ENCODE data around the gene UNK.

Gene UNK

GRCh38 chr17:75838410-75838809 lies 53.8 kb downstream of the UNK start:
- TF ChIP-seq, protein P1, sequence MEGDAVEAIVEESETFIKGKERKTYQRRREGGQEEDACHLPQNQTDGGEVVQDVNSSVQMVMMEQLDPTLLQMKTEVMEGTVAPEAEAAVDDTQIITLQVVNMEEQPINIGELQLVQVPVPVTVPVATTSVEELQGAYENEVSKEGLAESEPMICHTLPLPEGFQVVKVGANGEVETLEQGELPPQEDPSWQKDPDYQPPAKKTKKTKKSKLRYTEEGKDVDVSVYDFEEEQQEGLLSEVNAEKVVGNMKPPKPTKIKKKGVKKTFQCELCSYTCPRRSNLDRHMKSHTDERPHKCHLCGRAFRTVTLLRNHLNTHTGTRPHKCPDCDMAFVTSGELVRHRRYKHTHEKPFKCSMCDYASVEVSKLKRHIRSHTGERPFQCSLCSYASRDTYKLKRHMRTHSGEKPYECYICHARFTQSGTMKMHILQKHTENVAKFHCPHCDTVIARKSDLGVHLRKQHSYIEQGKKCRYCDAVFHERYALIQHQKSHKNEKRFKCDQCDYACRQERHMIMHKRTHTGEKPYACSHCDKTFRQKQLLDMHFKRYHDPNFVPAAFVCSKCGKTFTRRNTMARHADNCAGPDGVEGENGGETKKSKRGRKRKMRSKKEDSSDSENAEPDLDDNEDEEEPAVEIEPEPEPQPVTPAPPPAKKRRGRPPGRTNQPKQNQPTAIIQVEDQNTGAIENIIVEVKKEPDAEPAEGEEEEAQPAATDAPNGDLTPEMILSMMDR (IDR thresholded peaks at IDR 0.05; ENCODE audit: borderline replicate concordance, insufficient read depth, low read depth, low read length) = no peak
- no peak overlapping the region for H3K4me3 ChIP-seq (ENCODE audit: low read depth, low read length)

GRCh38 chr17:75839942-75840798 lies 55.6 kb downstream of the UNK start:
- H3K4me3 ChIP-seq (ENCODE audit: low read depth, low read length) = no peak overlapping the region
- TF ChIP-seq, protein P1 (IDR thresholded peaks at IDR 0.05; ENCODE audit: borderline replicate concordance, insufficient read depth, low read depth, low read length) = no peak

GRCh38 chr17:75840799-75841164 lies 56.2 kb downstream of the UNK start:
- TF ChIP-seq, protein P1 (IDR thresholded peaks at IDR 0.05; ENCODE audit: borderline replicate concordance, insufficient read depth, low read depth, low read length) = no peak
- no peak overlapping the region for H3K4me3 ChIP-seq (ENCODE audit: low read depth, low read length)

DNA sequence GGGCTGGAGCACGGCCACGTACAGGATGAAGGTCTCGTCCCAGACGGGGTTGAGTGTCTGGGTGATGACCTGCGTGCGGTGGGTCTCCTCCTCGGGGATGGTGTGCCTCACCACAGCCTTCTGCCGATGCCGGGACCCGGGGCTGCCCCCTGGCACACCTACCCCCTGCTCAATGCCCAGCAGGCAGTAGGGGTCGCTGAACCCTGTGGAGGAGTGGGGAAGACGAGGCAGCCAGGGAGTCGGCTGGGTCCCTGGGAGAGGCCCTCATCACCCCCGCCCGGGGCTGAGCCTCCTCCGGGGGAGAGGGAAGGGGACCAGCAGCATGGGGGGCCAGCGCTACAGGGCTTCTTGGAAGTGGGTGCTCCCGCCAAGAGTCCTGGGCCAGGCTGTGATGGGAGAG lies 57.8 kb downstream of the UNK start:
- no peak overlapping the region for H3K4me3 ChIP-seq (ENCODE audit: low read depth, low read length)
- TF ChIP-seq, protein P1 (IDR thresholded peaks at IDR 0.05; ENCODE audit: borderline replicate concordance, insufficient read depth, low read depth, low read length) = no peak

DNA sequence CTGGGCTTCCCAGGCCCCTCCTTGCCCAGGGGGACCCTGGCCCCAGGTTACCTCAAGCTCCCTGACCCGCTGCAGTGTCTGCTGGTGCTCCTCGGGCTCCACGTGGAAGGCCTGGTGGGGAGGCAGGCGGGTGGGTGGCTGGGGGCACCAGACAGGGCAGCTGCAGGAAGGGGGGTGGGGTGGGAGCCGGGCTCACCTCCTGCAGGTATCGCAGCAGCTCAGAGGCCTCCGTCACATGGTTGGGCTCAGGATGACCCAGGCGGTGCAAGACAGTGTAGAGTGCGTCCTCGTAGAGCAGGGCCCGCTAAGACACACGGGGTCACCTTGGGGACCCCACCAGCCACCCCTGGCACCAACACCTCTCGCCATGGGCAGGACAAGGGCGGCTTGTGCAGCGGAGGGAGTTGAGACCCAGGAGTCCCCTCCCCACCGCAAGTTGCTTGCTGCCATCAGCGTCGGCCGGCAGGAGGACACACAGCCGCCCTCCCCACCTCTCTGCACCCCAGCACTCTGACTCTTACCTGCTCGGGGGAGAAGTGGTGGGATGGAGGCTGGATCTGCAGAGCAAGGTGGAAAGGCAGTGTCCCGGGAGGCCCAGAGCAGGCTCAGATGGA lies 58.5 kb downstream of the UNK start:
- peak overlapping the region; percentile 56 for H3K4me3 ChIP-seq (ENCODE audit: low read depth, low read length)
- TF ChIP-seq, protein P1 (IDR thresholded peaks at IDR 0.05; ENCODE audit: borderline replicate concordance, insufficient read depth, low read depth, low read length) = peak; percentile 21; the same call in 1 of the 2 replicates

GRCh38 chr17:75843577-75844529 lies 59.2 kb downstream of the UNK start, which contains the start of gene UNC13D:
Gene UNC13D, minus strand, starts transcription at chr17:75844404. Its CDS starts 67 bp downstream, at chr17:75844337.
- H3K4me3 ChIP-seq (ENCODE audit: low read depth, low read length) = peak within 1 kb of the TSS; percentile 56
- TF ChIP-seq, protein P1 (IDR thresholded peaks at IDR 0.05; ENCODE audit: borderline replicate concordance, insufficient read depth, low read depth, low read length) = no peak
